HEK293 (cell line): Measurements from ENCODE around the gene TRIM3.

Experiments used
- CTCF ChIA-PET: fragments of 350-600 bp; formaldehyde crosslinking; extraction: SDS; loops from one replicate; lab custom pipeline; 2021; ENCODE audit warnings: antibody characterized with exemption; lab: Yijun Ruan, JAX
- POLR2A ChIA-PET: fragments of 300-600 bp; formaldehyde crosslinking; extraction: SDS; loops from one replicate; lab custom pipeline; 2020; ENCODE audit warnings: antibody characterized with exemption, inconsistent platforms; lab: Yijun Ruan, JAX
- H3K27ac ChIP-seq: fragments of 200-500 bp; sonication (Bioruptor generic); 2 replicates; pipeline ENCODE4 v1.5.1; 2014; ENCODE audit warnings: low read depth, low read length, control low read depth, inconsistent platforms; ENCODE audit errors: extremely low read depth
- H3K36me3 ChIP-seq, 2 experiments: fragments of 200-500 bp in 1 of 2; sonication (Bioruptor generic) in 1 of 2; 1 replicate in 1 of 2; 2 replicates in 1 of 2; pipeline ENCODE4 v1.5.1; 2014 to 2017; ENCODE audit warnings: inconsistent platforms in 2 of 2, low read length in 2 of 2; ENCODE audit not compliant: control insufficient read depth in 2 of 2, insufficient read depth in 1 of 2
- H3K4me1 ChIP-seq: fragments of 200-500 bp; sonication (Bioruptor generic); 2 replicates; pipeline ENCODE4 v1.5.1; 2014; ENCODE audit warnings: mild to moderate bottlenecking, low read length, inconsistent platforms; ENCODE audit not compliant: control insufficient read depth, insufficient read depth
- H3K4me3 ChIP-seq: 2 replicates; pipeline ENCODE4 v1.5.1; 2011; ENCODE audit warnings: low read depth, mild to moderate bottlenecking, control low read depth, low read length, moderate library complexity
- H3K9me3 ChIP-seq: fragments of 200-500 bp; sonication (Bioruptor generic); 2 replicates; pipeline ENCODE4 v1.5.1; 2014; ENCODE audit warnings: low read depth, low read length, inconsistent platforms; ENCODE audit not compliant: control insufficient read depth, insufficient read depth
- BCL6B ChIP-seq: fragments of 450-650 bp; formaldehyde crosslinking; IDR thresholded peaks from 2 replicates; pipeline ENCODE4 v1.5.1; 2017; ENCODE audit warnings: missing biosample characterization, missing genetic modification characterization
- INSM2 ChIP-seq: fragments of 450-650 bp; formaldehyde crosslinking; IDR thresholded peaks from 2 replicates; pipeline ENCODE4 v1.5.1; 2016; ENCODE audit warnings: missing biosample characterization, missing genetic modification characterization
- KLF1 ChIP-seq: fragments of 450-650 bp; formaldehyde crosslinking; IDR thresholded peaks from 2 replicates; pipeline ENCODE4 v1.5.1; 2016; ENCODE audit warnings: missing biosample characterization, missing genetic modification characterization
- KLF10 ChIP-seq: fragments of 450-650 bp; IDR thresholded peaks from 2 replicates; pipeline ENCODE4 v1.5.1; 2018; ENCODE audit warnings: missing biosample characterization, mild to moderate bottlenecking, missing genetic modification characterization
- MZF1 ChIP-seq: fragments of 450-650 bp; formaldehyde crosslinking; IDR thresholded peaks from 2 replicates; pipeline ENCODE4 v1.5.1; 2017; ENCODE audit warnings: missing biosample characterization, missing genetic modification characterization, borderline replicate concordance
- PRDM10 ChIP-seq: fragments of 450-650 bp; formaldehyde crosslinking; IDR thresholded peaks from 2 replicates; pipeline ENCODE4 v1.5.1; 2016; ENCODE audit warnings: missing biosample characterization, missing genetic modification characterization
- ZFHX2 ChIP-seq: fragments of 450-650 bp; formaldehyde crosslinking; conservative IDR thresholded peaks from 2 replicates; pipeline ENCODE4 v1.5.1; 2016; ENCODE audit warnings: missing biosample characterization, missing genetic modification characterization
- ZFP41 ChIP-seq: fragments of 450-650 bp; formaldehyde crosslinking; IDR thresholded peaks from 2 replicates; pipeline ENCODE4 v1.5.1; 2016; ENCODE audit warnings: missing biosample characterization, missing genetic modification characterization, borderline replicate concordance
- ZIC2 ChIP-seq: fragments of 450-650 bp; formaldehyde crosslinking; IDR thresholded peaks from 2 replicates; pipeline ENCODE4 v1.5.1; 2016; ENCODE audit warnings: missing biosample characterization, missing genetic modification characterization
- ZNF10 ChIP-seq: fragments of 450-650 bp; formaldehyde crosslinking; IDR thresholded peaks from 2 replicates; pipeline ENCODE4 v1.5.1; 2017; ENCODE audit warnings: missing biosample characterization, missing genetic modification characterization
- ZNF133 ChIP-seq: fragments of 450-650 bp; formaldehyde crosslinking; IDR thresholded peaks from 2 replicates; pipeline ENCODE4 v1.5.1; 2016; ENCODE audit warnings: missing biosample characterization, missing genetic modification characterization
- ZNF174 ChIP-seq: fragments of 450-650 bp; formaldehyde crosslinking; IDR thresholded peaks from 2 replicates; pipeline ENCODE4 v1.5.0; 2017; ENCODE audit warnings: missing biosample characterization, mild to moderate bottlenecking, missing genetic modification characterization
- ZNF175 ChIP-seq: fragments of 450-650 bp; formaldehyde crosslinking; IDR thresholded peaks from 2 replicates; pipeline ENCODE4 v1.5.1; 2016; ENCODE audit warnings: missing biosample characterization, missing genetic modification characterization
- ZNF2 ChIP-seq: fragments of 450-650 bp; formaldehyde crosslinking; IDR thresholded peaks from 2 replicates; pipeline ENCODE4 v1.5.1; 2016; ENCODE audit warnings: missing biosample characterization, missing genetic modification characterization
- ZNF223 ChIP-seq: fragments of 450-650 bp; formaldehyde crosslinking; IDR thresholded peaks from 2 replicates; pipeline ENCODE4 v1.5.1; 2016; ENCODE audit warnings: missing biosample characterization, missing genetic modification characterization
- ZNF248 ChIP-seq: fragments of 450-650 bp; formaldehyde crosslinking; IDR thresholded peaks from 2 replicates; pipeline ENCODE4 v1.5.1; 2017; ENCODE audit warnings: missing biosample characterization, missing genetic modification characterization
- ZNF280C ChIP-seq: fragments of 450-650 bp; formaldehyde crosslinking; IDR thresholded peaks from 2 replicates; pipeline ENCODE4 v1.5.1; 2016; ENCODE audit warnings: missing biosample characterization, missing genetic modification characterization
- ZNF280D ChIP-seq: fragments of 450-650 bp; formaldehyde crosslinking; IDR thresholded peaks from 2 replicates; pipeline ENCODE4 v1.5.1; 2016; ENCODE audit warnings: missing biosample characterization, missing genetic modification characterization
- ZNF311 ChIP-seq: fragments of 450-650 bp; formaldehyde crosslinking; IDR thresholded peaks from 2 replicates; pipeline ENCODE4 v1.5.1; 2017; ENCODE audit warnings: missing biosample characterization, missing genetic modification characterization, borderline replicate concordance
- ZNF501 ChIP-seq: fragments of 450-650 bp; formaldehyde crosslinking; IDR thresholded peaks from 2 replicates; pipeline ENCODE4 v1.5.1; 2016; ENCODE audit warnings: missing biosample characterization, missing genetic modification characterization
- ZNF654 ChIP-seq: fragments of 450-650 bp; formaldehyde crosslinking; IDR thresholded peaks from 2 replicates; pipeline ENCODE4 v1.5.1; 2016; ENCODE audit warnings: low read depth, missing biosample characterization, missing genetic modification characterization
- ZNF707 ChIP-seq: fragments of 450-650 bp; formaldehyde crosslinking; IDR thresholded peaks from 2 replicates; pipeline ENCODE4 v1.5.1; 2016; ENCODE audit warnings: missing biosample characterization, missing genetic modification characterization
- ZNF776 ChIP-seq: fragments of 450-650 bp; formaldehyde crosslinking; IDR thresholded peaks from 2 replicates; pipeline ENCODE4 v1.5.0; 2017; ENCODE audit warnings: missing biosample characterization, missing genetic modification characterization, borderline replicate concordance
- ZSCAN23 ChIP-seq: fragments of 450-650 bp; formaldehyde crosslinking; IDR thresholded peaks from 2 replicates; pipeline ENCODE4 v1.5.1; 2016; ENCODE audit warnings: missing biosample characterization, missing genetic modification characterization

The TRIM3 gene

GRCh38 chr11:6498544-6498943 is 24.8 kb upstream of the TRIM3 start:
- Histone ChIP-seq H3K9me3 (no peaks in the 10 kb centered on the region), H3K4me1 (no peaks in the 10 kb centered on the region), H3K27ac (no peak overlapping the region), H3K4me3 (no peak overlapping the region), H3K36me3 (peaks cover 0 to 37% of the 10 kb centered on the region in 2 experiments; a peak in 1 of 3 replicates)
- ChIA-PET POLR2A (no interaction called here), CTCF (interaction anchor here (1.9 to 2.2 kb wide), 2 partner anchors 9 to 120 kb away, joined by 8 to 10 read pairs; no protein-coding TSS in a partner anchor)
- TF ChIP-seq ZNF223 (tag by site-specific recombination): no peak
- TF ChIP-seq ZNF248 (tag by site-specific recombination): no peak
- no peak for TF ChIP-seq ZNF707 (tag by site-specific recombination)
- no peak for TF ChIP-seq ZFP41
- TF ChIP-seq ZNF133 (tag by site-specific recombination): no peak
- no peak for TF ChIP-seq ZNF501 (tag by site-specific recombination)
- TF ChIP-seq ZNF2 (tag by site-specific recombination): no peak
- no peak for TF ChIP-seq MZF1 (tag by site-specific recombination)
- no peak for TF ChIP-seq ZNF174 (tag by site-specific recombination)
- TF ChIP-seq BCL6B (tag by site-specific recombination): no peak
- no peak for TF ChIP-seq ZNF280D (tag by site-specific recombination)
- no peak for TF ChIP-seq ZNF10 (tag by site-specific recombination)
- no peak for TF ChIP-seq ZNF175
- no peak for TF ChIP-seq ZNF280C (tag by site-specific recombination)
- TF ChIP-seq ZIC2 (tag by site-specific recombination): no peak
- no peak for TF ChIP-seq KLF1 (tag by site-specific recombination)
- TF ChIP-seq ZSCAN23 (tag by site-specific recombination): no peak
- no peak for TF ChIP-seq ZNF654 (tag by site-specific recombination)

- no peaks in the 10 kb centered on the region for H3K9me3 ChIP-seq
- no peak overlapping the region for H3K4me3 ChIP-seq
- TF ChIP-seq ZNF776 (tag by site-specific recombination): no peak
- no peak for TF ChIP-seq KLF10 (tag by site-specific recombination)
- TF ChIP-seq PRDM10 (tag by site-specific recombination): no peak
- TF ChIP-seq ZFHX2: no peak
- TF ChIP-seq ZNF311 (tag by site-specific recombination): no peak
- no peak for TF ChIP-seq INSM2 (tag by site-specific recombination)
- H3K27ac ChIP-seq: no peak overlapping the region
- POLR2A ChIA-PET: interaction anchor here (1.0 kb wide), 1 partner anchor 17 kb away, joined by 3 read pairs; the partner anchor contains the start of genes ARFIP2 and TIMM10B
- CTCF ChIA-PET: interaction anchor here (1.9 to 2.2 kb wide), 2 partner anchors 10 to 119 kb away, joined by 8 to 10 read pairs; no protein-coding TSS in a partner anchor
- peaks cover 0 to 42% of the 10 kb centered on the region in 2 experiments; a peak in 1 of 3 replicates for H3K36me3 ChIP-seq
- no peaks in the 10 kb centered on the region for H3K4me1 ChIP-seq
These were observed 24.4 kb upstream of the TRIM3 start for GRCh38 chr11:6498121-6498520.
